HG03135 (cell line): Measurements from ENCODE around the gene TAF15.
A peak's percentile ranks its signal among the peaks of the same experiment; 100 is the strongest.

ENCODE experiments used
- ATAC-seq: cut with Tn5 transposase; IDR thresholded peaks from one replicate; pipeline ENCODE4 v1.9.1; 2021; ENCODE audit warnings: mild to moderate bottlenecking, moderate library complexity; ENCODE audit not compliant: unreplicated experiment

Gene TAF15

GRCh38 chr17:35786941-35787432 lies 22.3 kb upstream of the TAF15 start:
- ATAC-seq, result no peak

GRCh38 chr17:35788477-35789368 lies 20.6 kb upstream of the TAF15 start:
- ATAC-seq, result no peak

- no peak for ATAC-seq
These were observed 18.4 kb upstream of the TAF15 start for GRCh38 chr17:35790841-35791240.

- no peak for ATAC-seq
These were observed 17.5 kb upstream of the TAF15 start for GRCh38 chr17:35791681-35792350.

- no peak for ATAC-seq
These were observed 16.0 kb upstream of the TAF15 start for GRCh38 chr17:35793257-35793656.

GRCh38 chr17:35795007-35795870 lies 14.0 kb upstream of the TAF15 start, which contains the start of gene MMP28:
Gene MMP28, minus strand, starts transcription at chr17:35795641. Its CDS starts 264 bp downstream, at chr17:35795377.
- no peak for ATAC-seq

GRCh38 chr17:35795871-35796265 lies 13.4 kb upstream of the TAF15 start:
- ATAC-seq, result no peak

GRCh38 chr17:35796942-35797341 lies 12.3 kb upstream of the TAF15 start:
- ATAC-seq, result no peak

GRCh38 chr17:35797370-35797769 lies 11.9 kb upstream of the TAF15 start:
- ATAC-seq, result no peak

GRCh38 chr17:35797918-35798317 lies 11.4 kb upstream of the TAF15 start:
- ATAC-seq, result no peak

- no peak for ATAC-seq
These were observed 9.3 kb upstream of the TAF15 start for GRCh38 chr17:35799942-35800341.

GRCh38 chr17:35801583-35802224 lies 7.6 kb upstream of the TAF15 start:
- ATAC-seq, result no peak

- no peak for ATAC-seq
These were observed 4.6 kb upstream of the TAF15 start for GRCh38 chr17:35804658-35805192.

- ATAC-seq, result no peak
These were observed 1.7 kb upstream of the TAF15 start for GRCh38 chr17:35807371-35808144.

- no peak for ATAC-seq
These were observed 883 bp upstream of the TAF15 start for GRCh38 chr17:35808240-35808961.

GRCh38 chr17:35809855-35810461 lies 674 bp downstream of the TAF15 start:
- ATAC-seq, result peak; percentile 5

- ATAC-seq, result no peak
These were observed 2.5 kb downstream of the TAF15 start for GRCh38 chr17:35811759-35812158.

- ATAC-seq, result no peak
These were observed 3.2 kb downstream of the TAF15 start for GRCh38 chr17:35812456-35812855.
